CD4-positive, alpha-beta T cell (primary cell): Measurements from ENCODE around the gene EVI5. TPM values are rescaled to one million over a fixed set of nuclear protein-coding genes. Genes with fewer than 3 reads are reported as not detected.

Experiments used
- ATAC-seq: fragments of 200-7000 bp; cut with Tn5 transposase; one replicate; pipeline ENCODE4 v1.10.0; 2022; ENCODE audit warnings: mild to moderate bottlenecking; ENCODE audit not compliant: poor library complexity
- CTCF ChIA-PET: fragments of 350-600 bp; sonication (Branson Sonifier 250); formaldehyde crosslinking; loops from one replicate; lab custom pipeline; 2021; ENCODE audit warnings: antibody characterized with exemption, inconsistent platforms; lab: Charles Lee
- POLR2A ChIA-PET: fragments of 350-600 bp; sonication (Branson Sonifier 250); formaldehyde crosslinking; loops from one replicate; lab custom pipeline; 2021; ENCODE audit warnings: antibody characterized with exemption, inconsistent platforms; lab: Charles Lee
- DNase-seq, 14 experiments: peaks; one replicate each; pipeline ENCODE4 v3.0.0-alpha.2; 2013 to 2020; ENCODE audit warnings: mixed read lengths in 2 of 14
- H3K27ac ChIP-seq, 2 donors: one replicate each; pipeline versions ENCODE4 v1.5.1 to v1.7.0; 2013; ENCODE audit warnings: low read length in 2 of 2, low read depth in 1 of 2, mild to moderate bottlenecking in 1 of 2
- H3K27me3 ChIP-seq, 2 experiments: 1 replicate in 1 of 2; 2 replicates in 1 of 2; pipeline versions ENCODE4 v1.6.1 to v1.7.0; 2013; ENCODE audit warnings: low read length in 2 of 2, control low read depth in 1 of 2, mild to moderate bottlenecking in 1 of 2, moderate library complexity in 1 of 2; ENCODE audit not compliant: insufficient read depth in 2 of 2, control insufficient read depth in 1 of 2
- H3K36me3 ChIP-seq: one replicate; pipeline ENCODE4 v1.6.1; 2013; ENCODE audit warnings: low read length, control low read depth; ENCODE audit not compliant: insufficient read depth
- H3K4me1 ChIP-seq: one replicate; pipeline ENCODE4 v1.6.1; 2013; ENCODE audit warnings: low read length, control low read depth; ENCODE audit not compliant: insufficient read depth
- H3K4me3 ChIP-seq: one replicate; pipeline ENCODE4 v1.5.1; 2013; ENCODE audit warnings: mild to moderate bottlenecking, low read length, moderate library complexity
- H3K9me3 ChIP-seq, 2 experiments: 1 replicate in 1 of 2; 2 replicates in 1 of 2; pipeline versions ENCODE4 v1.6.1 to v1.7.0; 2013; ENCODE audit warnings: low read length in 2 of 2, mild to moderate bottlenecking in 2 of 2, control low read depth in 1 of 2, moderate library complexity in 1 of 2; ENCODE audit not compliant: control insufficient read depth in 1 of 2, insufficient read depth in 1 of 2
- H3K27ac Mint-ChIP-seq: one replicate; pipeline ENCODE4 v1.8.0; 2020; ENCODE audit warnings: mixed read lengths
- H3K27me3 Mint-ChIP-seq: one replicate; pipeline ENCODE4 v1.8.0; 2021; ENCODE audit warnings: mixed read lengths
- H3K36me3 Mint-ChIP-seq: one replicate; pipeline ENCODE4 v1.8.0; 2021; ENCODE audit warnings: low read depth, mixed read lengths
- H3K4me1 Mint-ChIP-seq: one replicate; pipeline ENCODE4 v1.8.0; 2021; ENCODE audit warnings: low read depth, mixed read lengths
- H3K4me3 Mint-ChIP-seq: one replicate; pipeline ENCODE4 v1.8.0; 2020; ENCODE audit warnings: mild to moderate bottlenecking, mixed read lengths
- H3K9me3 Mint-ChIP-seq: one replicate; pipeline ENCODE4 v1.8.0; 2020; ENCODE audit warnings: mixed read lengths
- CTCF ChIP-seq: fragments of 200-600 bp; IDR thresholded peaks from one replicate; pipeline ENCODE4 v1.8.0; 2022; ENCODE audit warnings: antibody characterized with exemption, mild to moderate bottlenecking
- intact Hi-C, 2 experiments: fragments of 100-400 bp; cut with DNase I in 1 of 2; cut with micrococcal nuclease in 1 of 2; formaldehyde crosslinking; loops; one replicate each; pipeline versions ENCODE4 v1.15.1 to v1.9.0; 2023 to 2025; cut with DNase I, micrococcal nuclease
- total RNA-seq, 174 experiments: library from RNA in 2 of 174; stranded (reverse) in 2 of 174; gene quantifications; one replicate each; pipeline ENCODE4 v1.2.3 and lab custom pipeline; 2021 to 2026

The EVI5 gene
- total RNA-seq, 2 experiments from 2014 or later: 1.8 to 2.0 TPM

GRCh38 chr1:92695104-92695503 is 89.8 kb downstream of the EVI5 start:
- no peaks in the 10 kb centered on the region for H3K9me3 ChIP-seq
- no peaks in the 10 kb centered on the region for H3K4me1 ChIP-seq
- no peaks in the 10 kb centered on the region for H3K27me3 ChIP-seq
- DNase-seq (no peak), ATAC-seq (no peak)
- TF ChIP-seq CTCF: no peak
- H3K4me3 ChIP-seq: no peak overlapping the region
- no peaks in the 10 kb centered on the region for H3K4me1 Mint-ChIP-seq
- H3K36me3 Mint-ChIP-seq: no peaks in the 10 kb centered on the region
- H3K27ac ChIP-seq: no peak overlapping the region
- H3K9me3 Mint-ChIP-seq: no peaks in the 10 kb centered on the region
- H3K27ac Mint-ChIP-seq: no peak overlapping the region
- no peak overlapping the region for H3K4me3 Mint-ChIP-seq
- no peaks in the 10 kb centered on the region for H3K36me3 ChIP-seq
- ChIA-PET CTCF (no interaction called here), POLR2A (no interaction called here)
- H3K27me3 Mint-ChIP-seq: no peaks in the 10 kb centered on the region
- intact Hi-C loops: no loop called here

DNA sequence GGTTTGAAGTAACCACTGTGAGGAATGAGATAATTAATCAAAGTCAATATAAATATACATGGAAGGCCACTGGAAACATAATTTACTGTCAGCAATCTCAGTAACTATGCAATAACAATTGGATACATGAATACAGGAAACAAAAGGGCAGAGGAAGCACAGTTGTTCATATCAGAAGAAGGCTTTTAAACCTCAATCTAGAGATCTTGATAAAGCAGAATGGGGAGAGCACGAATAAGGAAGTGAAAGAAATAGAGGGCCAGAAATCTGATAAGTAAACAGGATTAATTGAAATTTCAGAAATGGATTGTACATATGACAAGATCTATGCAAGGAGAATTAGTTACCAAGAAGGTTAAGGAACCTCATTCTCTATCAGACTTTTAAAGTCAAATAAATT is 93.0 kb downstream of the EVI5 start:
- H3K27ac Mint-ChIP-seq: no peak overlapping the region
- DNase-seq (no peak), ATAC-seq (no peak)
- no peaks in the 10 kb centered on the region for H3K36me3 ChIP-seq
- H3K27me3 ChIP-seq: no peaks in the 10 kb centered on the region
- H3K27ac ChIP-seq: no peak overlapping the region
- no peak overlapping the region for H3K4me3 ChIP-seq
- no peaks in the 10 kb centered on the region for H3K27me3 Mint-ChIP-seq
- H3K4me3 Mint-ChIP-seq: no peak overlapping the region
- H3K9me3 Mint-ChIP-seq: no peaks in the 10 kb centered on the region
- H3K4me1 Mint-ChIP-seq: no peaks in the 10 kb centered on the region
- H3K9me3 ChIP-seq: no peaks in the 10 kb centered on the region
- peaks cover 1% of the 10 kb centered on the region for H3K36me3 Mint-ChIP-seq
- CTCF ChIA-PET: no interaction called here
- POLR2A ChIA-PET: no interaction called here
- intact Hi-C loops: no loop called here
- TF ChIP-seq CTCF: no peak
- no peaks in the 10 kb centered on the region for H3K4me1 ChIP-seq

- H3K4me1 Mint-ChIP-seq: no peaks in the 10 kb centered on the region
- intact Hi-C loops: no loop called here
- Histone ChIP-seq H3K4me1 (no peaks in the 10 kb centered on the region), H3K9me3 (no peaks in the 10 kb centered on the region), H3K36me3 (no peaks in the 10 kb centered on the region), H3K27ac (no peak overlapping the region), H3K4me3 (no peak overlapping the region), H3K27me3 (no peaks in the 10 kb centered on the region)
- H3K27me3 Mint-ChIP-seq: no peaks in the 10 kb centered on the region
- ATAC-seq (no peak), DNase-seq (no peak)
- no peak overlapping the region for H3K27ac Mint-ChIP-seq
- ChIA-PET POLR2A (no interaction called here), CTCF (interaction anchor here (0.7 kb wide), 1 partner anchor 8 kb away, joined by 3 read pairs; no protein-coding TSS in a partner anchor)
- H3K36me3 Mint-ChIP-seq: peaks cover 5% of the 10 kb centered on the region
- H3K9me3 Mint-ChIP-seq: no peaks in the 10 kb centered on the region
- no peak for TF ChIP-seq CTCF
- no peak overlapping the region for H3K4me3 Mint-ChIP-seq
Observed at GRCh38 chr1:92690212-92690906, 94.5 kb downstream of the EVI5 start.
